Measurements from ENCODE around the gene YIF1B.
"Not testable (repeated sequence)": the region's sequence is repeated elsewhere in the genome, so short reads cannot be mapped to it uniquely, and the experiment has no call there.

GRCh38 chr19:38261942-38262341 lies 53.8 kb downstream of the YIF1B start:
- TF ChIP-seq POLR2A (IDR thresholded peaks at IDR 0.05; ENCODE audit: extremely low read depth, insufficient read length); MAX (IDR thresholded peaks at IDR 0.05; ENCODE audit: low read depth, low read length): not testable (repeated sequence)
